OCI-LY1 (cell line): ENCODE data around the gene PPEF1.

Source experiments
- H2AFZ ChIP-seq: fragments of 200-600 bp; sonication (generic), shearing (Covaris generic); 2 replicates; pipeline ENCODE4 v1.6.0; 2014; ENCODE audit warnings: antibody characterized with exemption, mild to moderate bottlenecking, low read length
- H3F3A ChIP-seq: fragments of 200-600 bp; sonication (generic), shearing (Covaris generic); 2 replicates; pipeline ENCODE4 v1.6.0; 2014; ENCODE audit warnings: mild to moderate bottlenecking, antibody characterized with exemption, low read length, moderate library complexity; ENCODE audit not compliant: insufficient read depth
- H3K27ac ChIP-seq: fragments of 200-600 bp; sonication (generic); 2 replicates; pipeline ENCODE4 v1.5.1; 2014; ENCODE audit warnings: low read length, mixed run types, mild to moderate bottlenecking, low read depth; ENCODE audit not compliant: poor library complexity, severe bottlenecking
- H3K27me3 ChIP-seq: fragments of 200-600 bp; sonication (generic); 2 replicates; pipeline ENCODE4 v1.6.0; 2014; ENCODE audit warnings: antibody characterized with exemption, mild to moderate bottlenecking, low read length, moderate library complexity; ENCODE audit not compliant: insufficient read depth
- H3K36me3 ChIP-seq: fragments of 200-600 bp; sonication (generic); 2 replicates; pipeline ENCODE4 v1.6.1; 2014; ENCODE audit warnings: mild to moderate bottlenecking, antibody characterized with exemption, low read length, moderate library complexity, mixed read lengths; ENCODE audit not compliant: insufficient read depth
- H3K4me1 ChIP-seq: fragments of 200-600 bp; sonication (generic); 2 replicates; pipeline ENCODE4 v1.5.1; 2014; ENCODE audit warnings: mild to moderate bottlenecking, low read length, moderate library complexity; ENCODE audit not compliant: insufficient read depth, severe bottlenecking
- H3K4me2 ChIP-seq: fragments of 200-600 bp; sonication (generic), shearing (Covaris generic); 2 replicates; pipeline ENCODE4 v1.6.1; 2014; ENCODE audit warnings: low read length
- H3K4me3 ChIP-seq: fragments of 200-600 bp; sonication (generic); 2 replicates; pipeline ENCODE4 v1.5.1; 2014; ENCODE audit warnings: low read length, low read depth, mild to moderate bottlenecking, mixed read lengths; ENCODE audit not compliant: poor library complexity, severe bottlenecking
- H3K79me2 ChIP-seq: fragments of 200-600 bp; shearing (Covaris generic); 2 replicates; pipeline ENCODE4 v1.6.1; 2016; ENCODE audit warnings: mixed run types, low read length, mixed read lengths; ENCODE audit not compliant: insufficient read depth
- H3K9ac ChIP-seq: fragments of 200-600 bp; sonication (generic), shearing (Covaris generic); 2 replicates; pipeline ENCODE4 v1.6.1; 2014; ENCODE audit warnings: mild to moderate bottlenecking, low read length, mixed read lengths
- H3K9me2 ChIP-seq: fragments of 200-600 bp; sonication (generic), shearing (Covaris generic); 2 replicates; pipeline ENCODE4 v1.6.1; 2014; ENCODE audit warnings: low read depth, mild to moderate bottlenecking, low read length, mixed read lengths
- H3K9me3 ChIP-seq: fragments of 200-600 bp; shearing (Covaris generic); 2 replicates; pipeline ENCODE4 v1.6.1; 2014; ENCODE audit warnings: low read length, mixed read lengths
- H4K20me1 ChIP-seq: fragments of 200-600 bp; sonication (generic), shearing (Covaris generic); 2 replicates; pipeline ENCODE4 v1.6.0; 2016; ENCODE audit warnings: mild to moderate bottlenecking, low read length; ENCODE audit not compliant: insufficient read depth
- EZH2 ChIP-seq: fragments of 200-600 bp; sonication (generic), shearing (Covaris generic); IDR thresholded peaks from 2 replicates; pipeline ENCODE4 v1.8.0; 2017; ENCODE audit warnings: borderline replicate concordance, mixed run types, mild to moderate bottlenecking, antibody characterized with exemption, low read length, moderate library complexity, mixed read lengths
- TF ChIP-seq, protein P1 (sequence below): fragments of 200-600 bp; sonication (generic), shearing (Covaris generic); IDR thresholded peaks from 2 replicates; pipeline ENCODE4 v1.5.1; 2017; ENCODE audit warnings: mild to moderate bottlenecking, antibody characterized with exemption, low read length, moderate library complexity, mixed read lengths

PPEF1 gene

DNA sequence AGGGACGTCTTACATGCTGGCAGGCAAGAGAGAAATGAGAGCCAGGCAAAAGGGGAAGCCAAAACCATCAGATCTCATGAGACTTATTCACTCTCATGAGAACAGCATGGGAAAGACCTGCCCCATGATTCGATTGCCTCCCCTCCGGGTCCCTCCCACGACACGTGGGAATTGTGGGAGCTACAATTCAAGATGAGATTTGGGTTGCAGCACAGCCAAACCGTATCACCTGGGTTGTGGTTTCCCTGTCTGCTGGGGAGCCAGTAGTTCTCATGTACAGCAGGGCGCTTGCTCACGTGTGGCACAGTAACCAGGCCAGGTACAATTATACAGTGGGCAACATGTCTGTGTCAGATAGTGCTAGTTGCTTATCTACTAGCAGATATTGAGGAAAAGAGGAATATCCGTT lies 24.5 kb upstream of the PPEF1 start:
- Histone ChIP-seq H4K20me1 (no peaks in the 10 kb centered on the region), H3K27ac (no peak overlapping the region), H3K9ac (no peak overlapping the region), H3K4me3 (no peak overlapping the region), H3K27me3 (no peaks in the 10 kb centered on the region), H3K36me3 (no peaks in the 10 kb centered on the region), H3K4me1 (no peaks in the 10 kb centered on the region), H2AFZ (no peak overlapping the region), H3K9me3 (no peaks in the 10 kb centered on the region), H3K79me2 (no peaks in the 10 kb centered on the region), H3F3A (no peaks in the 10 kb centered on the region), H3K4me2 (no peak overlapping the region), H3K9me2 (no peaks in the 10 kb centered on the region)
- TF ChIP-seq, protein P1, sequence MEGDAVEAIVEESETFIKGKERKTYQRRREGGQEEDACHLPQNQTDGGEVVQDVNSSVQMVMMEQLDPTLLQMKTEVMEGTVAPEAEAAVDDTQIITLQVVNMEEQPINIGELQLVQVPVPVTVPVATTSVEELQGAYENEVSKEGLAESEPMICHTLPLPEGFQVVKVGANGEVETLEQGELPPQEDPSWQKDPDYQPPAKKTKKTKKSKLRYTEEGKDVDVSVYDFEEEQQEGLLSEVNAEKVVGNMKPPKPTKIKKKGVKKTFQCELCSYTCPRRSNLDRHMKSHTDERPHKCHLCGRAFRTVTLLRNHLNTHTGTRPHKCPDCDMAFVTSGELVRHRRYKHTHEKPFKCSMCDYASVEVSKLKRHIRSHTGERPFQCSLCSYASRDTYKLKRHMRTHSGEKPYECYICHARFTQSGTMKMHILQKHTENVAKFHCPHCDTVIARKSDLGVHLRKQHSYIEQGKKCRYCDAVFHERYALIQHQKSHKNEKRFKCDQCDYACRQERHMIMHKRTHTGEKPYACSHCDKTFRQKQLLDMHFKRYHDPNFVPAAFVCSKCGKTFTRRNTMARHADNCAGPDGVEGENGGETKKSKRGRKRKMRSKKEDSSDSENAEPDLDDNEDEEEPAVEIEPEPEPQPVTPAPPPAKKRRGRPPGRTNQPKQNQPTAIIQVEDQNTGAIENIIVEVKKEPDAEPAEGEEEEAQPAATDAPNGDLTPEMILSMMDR: no peak
- TF ChIP-seq EZH2: no peak

DNA sequence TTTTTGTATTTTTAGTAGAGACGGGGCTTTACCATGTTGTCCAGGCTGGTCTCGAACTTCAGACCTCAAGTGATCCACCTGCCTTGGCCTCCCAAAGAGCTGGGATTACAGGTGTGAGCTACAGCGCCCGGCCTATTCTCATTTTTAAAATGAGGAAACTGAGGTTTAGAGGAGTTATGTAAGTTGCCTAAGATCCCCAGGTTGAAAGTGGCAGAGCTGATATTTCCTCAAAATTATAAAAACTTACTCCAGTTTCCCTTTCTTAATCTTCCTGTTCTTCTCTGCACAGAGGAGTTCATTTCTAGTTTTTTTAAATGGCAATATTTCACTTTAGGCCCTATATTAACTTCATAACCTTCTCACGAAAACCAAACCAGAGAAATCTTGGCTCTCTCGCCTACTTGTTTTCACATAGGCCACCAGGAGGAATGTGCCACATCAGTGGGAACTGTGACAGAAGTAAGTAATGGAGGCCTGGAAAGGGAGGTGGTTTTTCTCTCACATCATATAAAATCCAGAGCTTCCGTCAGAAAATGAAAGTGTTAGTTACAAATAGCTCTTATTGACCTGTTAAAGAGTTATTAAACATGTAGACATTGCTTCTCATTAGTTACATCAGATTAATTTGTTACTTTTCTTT lies 19.5 kb upstream of the PPEF1 start:
- no peaks in the 10 kb centered on the region for H3K9me2 ChIP-seq
- H3K36me3 ChIP-seq: no peaks in the 10 kb centered on the region
- no peak overlapping the region for H3K9ac ChIP-seq
- H2AFZ ChIP-seq: no peak overlapping the region
- no peaks in the 10 kb centered on the region for H4K20me1 ChIP-seq
- H3K79me2 ChIP-seq: no peaks in the 10 kb centered on the region
- TF ChIP-seq EZH2: no peak
- TF ChIP-seq, protein P1: no peak
- no peak overlapping the region for H3K4me3 ChIP-seq
- no peaks in the 10 kb centered on the region for H3K9me3 ChIP-seq
- H3K4me2 ChIP-seq: no peak overlapping the region
- H3F3A ChIP-seq: no peaks in the 10 kb centered on the region
- no peaks in the 10 kb centered on the region for H3K27me3 ChIP-seq
- H3K4me1 ChIP-seq: no peaks in the 10 kb centered on the region
- H3K27ac ChIP-seq: no peak overlapping the region

DNA sequence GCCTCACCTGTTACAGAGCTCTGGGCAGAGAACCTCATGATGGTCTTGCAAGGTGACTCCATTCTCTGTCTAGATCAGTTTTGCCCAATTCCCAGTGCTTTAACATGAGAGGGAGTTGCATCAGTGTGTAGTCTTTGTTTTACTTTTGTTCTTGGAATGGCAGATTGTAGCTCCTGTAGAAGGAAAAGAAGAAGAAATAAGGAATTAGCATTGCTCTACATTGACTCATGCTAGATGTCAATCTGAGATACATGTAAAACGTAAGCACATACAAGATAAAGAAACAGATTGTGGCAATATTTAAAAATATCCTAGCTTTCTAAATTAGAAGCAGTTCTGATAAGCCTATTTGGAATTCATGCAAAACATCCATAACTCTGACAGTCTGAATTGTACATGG lies 16.0 kb upstream of the PPEF1 start:
- H3K4me3 ChIP-seq: no peak overlapping the region

More for the DNA sequence above, 16.0 kb upstream of the PPEF1 start:
- Histone ChIP-seq H3K9ac (no peak overlapping the region), H3K4me1 (no peaks in the 10 kb centered on the region), H3K9me2 (no peaks in the 10 kb centered on the region), H4K20me1 (no peaks in the 10 kb centered on the region), H3F3A (no peaks in the 10 kb centered on the region), H3K79me2 (no peaks in the 10 kb centered on the region), H3K9me3 (no peaks in the 10 kb centered on the region), H3K4me2 (no peak overlapping the region), H3K36me3 (no peaks in the 10 kb centered on the region), H3K27me3 (no peaks in the 10 kb centered on the region), H2AFZ (no peak overlapping the region), H3K27ac (no peak overlapping the region)
- TF ChIP-seq EZH2: no peak
- TF ChIP-seq, protein P1: no peak
